Activated effector memory CD4-positive, alpha-beta T cell treated with anti-CD3 and anti-CD28 coated beads, Interleukin-2, amount 50 U/mL, for 16 hours (primary cell): ENCODE results near the gene CA10.

Experiments
- DNase-seq: peaks from one replicate; pipeline ENCODE4 v3.0.0-alpha.2; 2020

The CA10 gene

DNA sequence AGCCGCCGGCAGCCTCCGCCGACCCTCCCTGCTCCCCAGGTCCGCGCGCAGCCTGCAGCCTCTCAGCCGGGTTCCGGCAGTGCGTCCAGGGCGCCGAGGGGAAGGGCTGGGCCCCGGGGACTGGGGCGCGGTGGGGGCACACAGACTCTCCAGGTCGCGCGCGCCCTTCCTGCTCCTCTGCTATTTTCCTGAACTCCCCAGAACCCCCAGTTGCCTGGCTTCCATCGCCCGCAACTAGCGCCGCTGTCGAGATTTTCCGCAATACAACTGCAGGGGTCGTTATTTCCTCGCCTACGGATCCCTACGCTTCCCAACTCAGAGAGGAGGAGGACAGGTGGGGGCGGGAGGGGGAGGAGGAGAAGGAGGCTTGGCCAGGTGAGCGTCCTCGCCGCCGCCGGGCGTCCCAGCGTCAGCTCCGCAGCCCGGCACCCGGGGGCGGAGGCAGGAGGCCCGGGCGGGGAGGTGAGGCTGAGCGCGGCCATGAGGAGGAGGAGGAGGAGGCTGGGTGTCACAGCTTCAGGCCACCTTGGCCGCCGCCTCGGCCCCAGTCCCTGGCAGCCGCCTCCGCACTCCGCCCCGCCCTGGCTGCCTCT is at the start of gene CA10:
TSS of gene CA10 (minus strand) at position 265 of the 593 bp plus-strand sequence.
- no peak for DNase-seq

DNA sequence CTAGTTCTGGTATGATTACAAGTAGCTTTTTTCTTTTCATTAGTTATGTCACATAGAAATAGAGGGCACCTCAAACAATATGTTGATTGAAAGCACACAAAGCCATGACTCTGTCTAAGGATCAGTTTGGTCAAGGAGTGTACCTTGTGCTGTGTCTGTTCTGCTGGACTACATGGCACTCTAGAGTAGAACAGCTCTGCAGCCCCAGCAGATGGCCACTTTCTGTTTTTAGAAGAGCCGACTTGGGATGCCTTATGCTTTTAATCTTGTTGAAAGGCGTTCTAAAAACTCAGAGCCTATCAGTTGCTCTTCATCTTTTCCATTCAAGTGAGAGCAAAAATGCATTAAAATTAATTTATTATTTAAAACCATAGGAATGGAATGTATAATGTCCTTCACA is 49.3 kb upstream of the CA10 start:
- DNase-seq = no peak

DNA sequence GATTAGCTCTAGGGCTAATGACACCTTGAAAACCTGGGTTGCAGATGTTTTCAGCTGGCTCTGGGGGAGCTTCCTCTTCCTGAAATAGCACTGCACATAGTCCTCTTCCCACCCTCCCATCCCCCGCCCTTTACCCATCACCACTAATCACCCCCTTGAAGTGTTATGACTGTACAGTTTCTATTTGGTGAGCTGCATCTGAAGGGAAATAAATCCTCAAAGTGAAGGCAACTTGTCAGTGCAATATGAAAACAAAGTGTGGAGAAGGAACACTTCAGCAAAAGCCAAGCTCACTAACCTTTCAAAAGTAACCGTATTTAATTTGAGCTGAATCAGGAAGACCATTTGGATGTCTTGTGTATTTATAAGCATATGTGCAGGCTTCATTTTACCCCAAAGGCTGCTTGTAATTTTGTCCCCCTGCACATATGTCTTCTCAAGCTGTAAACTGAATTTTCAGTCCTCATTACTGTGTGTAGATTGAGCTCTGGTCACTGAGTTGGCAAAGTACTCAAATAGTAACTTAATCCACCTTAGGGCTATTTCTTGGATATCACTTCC is 44.1 kb upstream of the CA10 start:
- no peak for DNase-seq

DNA sequence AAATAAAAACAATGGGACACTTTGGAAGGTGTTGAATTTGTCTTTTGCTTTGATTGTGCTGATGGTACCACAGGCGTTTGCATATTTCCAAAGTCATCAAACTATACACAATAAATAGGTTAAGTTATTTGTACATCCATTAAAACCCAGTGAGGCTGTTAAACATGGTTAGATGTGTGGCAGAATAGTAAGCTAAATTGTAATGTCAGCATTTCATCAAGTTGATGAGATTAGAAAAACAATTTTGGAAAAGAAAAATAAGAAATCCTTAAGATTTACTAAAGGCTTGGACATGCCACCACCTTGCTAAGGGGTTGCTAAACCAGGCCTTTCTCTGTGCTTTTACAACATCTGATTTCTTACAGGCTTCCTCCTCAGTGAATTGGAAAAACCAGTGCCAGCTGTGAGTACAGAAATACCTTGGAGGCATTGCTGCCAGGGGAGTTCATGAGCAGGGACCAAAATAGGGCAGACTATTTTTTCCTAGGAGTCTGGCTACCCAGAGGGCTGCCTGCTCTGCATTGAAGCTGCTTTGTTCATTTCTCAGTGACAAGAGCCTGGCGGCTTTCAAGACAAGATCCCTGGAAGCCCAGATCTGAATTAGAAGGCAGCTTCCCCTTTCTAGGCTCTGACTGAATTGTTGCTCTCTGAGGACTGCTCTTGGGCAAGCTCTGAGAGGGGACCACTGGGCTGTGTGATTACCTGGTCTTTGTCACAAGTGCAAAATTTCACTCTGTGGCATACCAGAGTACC is 43.4 kb upstream of the CA10 start:
- no peak for DNase-seq

DNA sequence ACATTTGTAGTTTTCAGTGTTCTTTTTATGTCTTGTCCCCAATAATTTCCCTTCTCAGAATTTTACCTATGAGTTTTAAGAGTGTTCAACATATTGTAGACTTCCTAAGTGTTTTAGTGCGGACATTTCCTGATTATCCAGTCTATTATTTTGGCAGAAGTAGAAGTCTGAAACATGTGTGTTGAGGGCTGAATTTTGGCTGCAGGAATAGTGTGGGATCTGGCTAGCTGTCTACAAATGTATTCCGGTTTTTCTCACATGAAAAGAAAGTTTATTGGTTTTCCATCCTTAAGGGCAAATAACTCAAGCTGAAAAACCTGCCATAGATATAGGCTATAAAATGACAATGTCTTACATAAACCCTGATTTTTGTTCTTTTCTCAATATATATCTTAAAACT is 33.0 kb upstream of the CA10 start:
- DNase-seq = no peak

DNA sequence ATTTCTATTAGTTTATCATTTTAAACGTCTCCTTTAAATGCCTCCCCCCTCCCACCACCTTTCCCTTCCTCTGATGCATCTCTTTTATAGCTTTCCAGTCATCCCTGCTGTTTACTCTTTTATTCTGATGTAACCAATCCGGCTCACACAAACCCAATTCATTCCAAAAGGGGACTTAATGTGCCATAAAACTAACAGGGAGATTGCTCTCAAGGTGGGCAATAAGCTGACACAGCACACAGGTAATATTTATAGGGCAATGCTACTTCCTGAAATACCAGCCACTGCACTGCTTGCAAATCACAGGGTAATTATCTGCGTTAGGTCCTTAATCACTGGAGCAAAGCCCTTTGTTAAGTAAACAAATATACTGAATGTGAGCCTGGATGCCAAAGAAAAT is 23.3 kb upstream of the CA10 start:
- DNase-seq = no peak

DNA sequence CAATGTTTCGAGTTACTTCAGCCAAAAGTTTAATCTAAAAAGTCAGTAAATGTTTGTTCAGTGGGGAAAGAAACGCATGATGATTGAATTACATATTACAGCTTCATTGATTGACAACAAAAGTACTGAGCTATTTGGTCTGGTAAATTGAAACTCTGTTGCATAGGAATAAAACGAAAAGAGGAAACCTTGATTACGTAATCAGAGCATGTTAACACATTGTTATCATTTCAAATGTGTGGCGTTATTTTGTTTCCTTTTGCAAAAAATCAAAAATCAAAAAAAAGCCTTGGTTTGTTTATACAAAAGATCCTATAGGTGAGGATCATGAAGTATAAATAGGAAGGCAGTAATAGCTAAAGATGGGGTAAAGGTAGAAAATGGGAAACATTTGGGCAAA is 19.5 kb upstream of the CA10 start:
- no peak for DNase-seq

DNA sequence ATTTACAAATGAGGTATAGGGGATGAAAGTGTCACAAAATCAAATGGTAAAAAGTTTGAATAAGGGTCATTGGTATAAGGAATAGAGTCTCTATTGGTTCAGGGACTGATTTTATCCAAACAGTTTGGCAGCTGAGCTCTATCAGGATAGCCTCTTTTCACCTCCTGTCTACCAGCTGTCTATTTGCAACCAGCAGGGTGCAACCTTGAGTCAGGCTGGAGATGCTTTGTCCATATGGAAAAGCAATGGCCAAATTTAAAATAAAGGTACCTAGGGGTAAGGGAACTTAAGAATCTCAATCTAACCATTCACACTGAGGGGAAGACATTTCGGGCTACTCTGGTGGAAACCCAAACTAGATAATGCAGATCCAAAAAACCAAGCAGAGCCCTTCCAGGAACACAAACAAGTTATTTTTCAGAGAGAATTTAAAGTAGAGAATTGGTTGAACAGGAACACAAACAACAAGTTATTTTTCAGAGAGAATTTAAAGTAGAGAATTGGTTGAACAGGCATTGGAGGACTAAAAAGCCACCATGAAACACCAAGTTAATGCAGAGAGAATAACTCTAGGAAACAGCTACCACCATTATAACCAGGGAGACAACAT is 12.6 kb upstream of the CA10 start:
- no peak for DNase-seq

DNA sequence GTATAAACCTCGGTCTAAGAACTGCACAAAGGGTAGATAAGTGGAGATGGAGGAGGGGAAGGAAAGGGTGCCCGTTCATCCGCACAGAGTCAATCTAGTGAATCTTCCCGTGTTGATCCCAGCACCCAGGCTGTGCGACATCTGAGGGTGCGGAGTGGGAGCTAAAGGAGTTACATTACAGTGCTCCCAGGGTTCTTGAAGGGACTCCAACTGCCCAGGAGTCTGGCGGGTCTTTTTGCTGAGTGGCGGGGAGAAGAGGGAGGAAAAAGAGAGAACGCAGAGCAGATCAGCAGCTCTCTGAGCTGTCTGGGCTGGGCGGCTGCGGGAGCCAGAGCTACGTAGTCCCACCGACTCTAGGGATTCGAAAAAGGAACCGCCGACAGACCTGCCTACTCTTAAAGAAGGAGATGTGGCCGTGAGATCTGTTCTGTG is 1.6 kb upstream of the CA10 start:
- DNase-seq = no peak

DNA sequence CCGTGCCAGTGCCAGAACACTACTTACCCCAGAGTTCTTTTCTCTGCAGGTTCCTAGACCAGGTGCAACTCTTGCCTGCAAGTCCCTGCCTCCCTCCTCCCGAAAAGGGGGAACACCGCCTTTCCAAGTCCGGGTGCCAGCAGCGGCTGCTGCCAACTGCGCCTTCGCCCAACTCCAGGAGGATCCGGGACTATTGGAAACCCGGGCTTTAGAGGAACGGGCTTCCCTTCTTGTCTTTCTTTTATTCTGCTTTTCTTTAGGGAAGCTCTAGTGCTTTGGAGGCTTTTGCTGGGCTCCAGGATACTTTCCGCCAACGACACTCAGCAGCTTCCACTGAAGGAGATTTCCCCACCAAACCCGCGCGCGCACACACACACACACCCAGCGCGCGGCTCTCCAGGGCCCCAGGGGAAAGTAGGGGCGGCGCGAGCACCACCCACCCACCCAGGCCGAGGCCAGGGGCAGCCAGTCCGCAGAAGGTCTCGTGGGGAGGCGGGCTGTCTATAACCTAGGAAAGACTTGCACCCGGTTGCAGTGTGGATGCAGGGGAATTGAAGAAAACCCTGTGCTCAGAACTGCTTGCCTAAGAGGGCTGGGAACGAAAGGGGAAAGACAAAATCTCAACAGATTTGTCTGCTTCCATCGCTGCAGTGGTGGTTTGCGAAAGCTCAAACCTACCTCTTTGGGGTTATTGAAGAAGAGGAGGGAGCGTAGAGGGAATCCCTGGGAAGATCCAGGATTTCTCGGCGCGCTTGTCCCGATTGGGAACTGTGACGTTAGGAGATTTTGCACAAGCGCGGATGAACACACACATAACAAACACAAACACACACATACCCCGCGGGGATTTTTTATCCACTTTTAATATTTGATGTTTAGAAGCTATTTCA is 977 bp upstream of the CA10 start:
- no peak for DNase-seq

DNA sequence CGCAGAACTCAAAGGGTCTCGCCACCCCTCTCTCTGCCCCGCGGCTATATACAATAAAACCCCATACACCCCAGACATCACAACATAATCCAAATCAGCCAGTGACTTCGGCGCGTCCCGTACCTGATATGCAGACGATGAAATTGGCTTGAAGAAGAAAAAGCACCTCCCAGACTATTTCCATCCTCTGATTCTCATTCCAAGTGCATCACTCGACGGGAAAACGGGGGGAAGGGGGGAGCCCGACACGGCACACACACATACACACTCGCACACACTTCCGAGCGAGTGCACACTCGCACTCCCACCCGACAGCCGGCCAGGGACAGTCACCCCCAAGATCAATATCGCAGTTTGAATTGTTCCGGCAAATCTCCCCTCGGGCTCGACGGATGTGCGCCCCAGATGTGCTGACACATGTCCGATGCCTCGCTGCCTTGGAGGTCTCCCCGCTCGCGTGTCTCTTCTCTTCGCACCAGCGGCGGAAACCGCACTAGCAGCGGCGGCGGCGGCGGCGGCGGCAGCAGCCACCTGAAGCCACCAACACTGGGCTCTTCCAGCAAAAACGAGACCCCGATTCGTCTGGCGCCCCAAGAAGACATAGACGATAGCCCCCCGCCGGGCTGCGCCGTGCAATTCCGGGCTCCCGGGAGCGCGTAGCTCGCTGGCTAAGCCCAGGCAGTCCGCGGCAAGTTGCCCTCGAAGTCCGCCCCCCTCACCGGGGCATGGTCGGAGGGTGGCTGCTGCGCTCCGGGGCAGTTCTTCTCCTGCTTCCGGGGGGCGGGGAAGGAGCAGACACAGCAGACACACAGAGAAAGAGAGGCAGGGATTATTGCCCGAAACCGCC is 688 bp downstream of the CA10 start:
- DNase-seq = no peak

DNA sequence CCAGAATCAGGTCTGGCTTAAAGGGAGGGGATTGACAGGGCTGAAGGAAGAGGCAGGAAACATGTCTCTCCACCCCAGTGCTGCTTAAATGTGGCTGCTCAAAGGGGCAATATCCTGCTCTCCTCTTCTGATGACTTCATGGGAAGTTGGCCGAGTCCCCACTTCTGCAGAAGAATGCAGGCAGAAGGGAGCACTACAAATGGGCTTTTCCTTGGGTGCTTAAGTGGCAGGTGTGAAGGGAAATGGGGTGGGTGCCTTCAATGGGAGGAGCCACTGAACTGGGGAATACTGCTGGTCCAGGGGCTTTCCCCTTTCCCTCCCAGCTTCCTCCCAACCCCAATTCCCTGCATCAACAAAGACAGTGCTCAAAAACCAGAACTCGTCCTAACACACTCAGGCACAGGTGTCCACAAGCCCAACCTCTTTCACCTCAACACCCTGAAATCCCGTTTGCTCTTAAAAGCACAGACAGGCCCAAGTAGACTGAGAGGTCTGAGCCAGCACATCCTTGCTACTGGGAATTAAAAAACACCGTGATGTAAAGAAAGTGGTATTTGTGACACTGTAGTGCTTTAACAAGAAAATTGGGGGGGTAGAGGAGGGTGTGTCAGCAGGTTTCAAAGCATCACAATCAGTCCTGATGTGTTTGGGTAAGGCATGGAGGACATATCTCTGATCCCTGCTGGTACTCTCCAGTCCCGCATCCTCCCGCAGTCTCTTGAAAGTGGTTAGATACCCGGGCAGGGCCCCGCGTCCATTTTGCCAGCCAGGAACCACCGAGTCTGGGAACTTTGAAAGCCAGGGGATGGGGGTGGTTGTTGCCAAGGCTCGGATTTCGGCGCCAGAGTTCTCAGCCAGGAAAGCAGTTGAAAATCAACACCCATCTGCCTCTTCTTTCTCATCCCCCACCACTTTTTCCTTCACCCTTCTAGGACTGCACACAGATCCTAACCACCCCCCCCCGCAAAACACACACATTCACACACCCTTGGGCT is 1.6 kb downstream of the CA10 start:
- no peak for DNase-seq

DNA sequence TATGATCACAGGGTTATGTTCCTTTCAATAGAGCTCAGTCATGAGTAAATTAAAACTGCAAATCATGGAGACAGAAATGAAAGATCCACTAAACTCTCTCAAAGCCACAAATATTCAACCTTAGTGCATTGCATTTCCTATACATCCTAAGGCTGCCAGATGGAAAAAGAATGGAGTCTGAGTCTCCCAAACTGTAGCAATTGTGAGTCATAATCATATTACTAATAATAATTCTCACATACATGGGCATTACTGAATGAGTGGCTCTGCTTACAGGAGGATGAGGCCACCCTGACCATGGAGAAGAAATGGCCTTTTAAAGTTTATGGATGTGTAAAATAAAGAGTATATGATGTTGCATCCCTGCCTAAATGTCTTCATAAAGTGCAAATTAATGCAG is 3.2 kb downstream of the CA10 start:
- DNase-seq = no peak

DNA sequence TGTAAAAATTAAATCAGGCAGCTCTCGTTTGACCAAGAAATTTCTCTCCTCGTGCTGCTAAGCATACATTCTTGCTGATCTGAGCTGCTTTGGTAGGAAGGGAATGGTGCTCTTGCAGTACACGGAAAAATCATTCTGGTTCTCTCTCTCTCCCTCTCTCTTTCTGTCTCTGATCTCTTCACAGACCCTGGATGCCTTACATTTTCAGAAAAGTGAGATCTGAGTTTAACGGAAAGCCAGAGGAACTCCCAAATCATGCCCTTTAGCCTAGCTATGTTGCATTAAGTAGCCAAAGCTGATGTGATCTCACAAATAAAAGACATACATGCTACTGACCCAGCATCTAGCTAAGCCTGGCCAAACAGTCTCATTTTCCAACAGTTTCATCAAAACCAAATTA is 4.0 kb downstream of the CA10 start:
- no peak for DNase-seq

DNA sequence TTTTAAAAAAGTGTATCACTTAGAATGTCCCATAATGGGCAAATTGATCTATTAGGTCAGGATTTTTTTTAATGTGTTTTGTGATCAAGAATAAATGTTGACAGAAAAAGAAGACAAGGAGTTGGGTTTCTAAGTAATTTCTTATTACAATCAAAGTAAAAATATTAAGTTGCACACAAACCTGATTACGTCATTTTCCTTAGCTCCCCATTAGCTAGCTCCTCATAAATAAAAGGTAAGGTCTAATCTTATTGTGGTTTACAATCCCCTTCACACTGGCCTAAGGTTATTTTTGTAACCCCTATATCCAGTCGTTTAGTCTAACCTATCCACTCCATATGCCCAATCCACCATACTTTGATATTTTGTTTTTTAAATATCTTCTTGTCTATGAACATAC is 7.6 kb downstream of the CA10 start:
- no peak for DNase-seq

DNA sequence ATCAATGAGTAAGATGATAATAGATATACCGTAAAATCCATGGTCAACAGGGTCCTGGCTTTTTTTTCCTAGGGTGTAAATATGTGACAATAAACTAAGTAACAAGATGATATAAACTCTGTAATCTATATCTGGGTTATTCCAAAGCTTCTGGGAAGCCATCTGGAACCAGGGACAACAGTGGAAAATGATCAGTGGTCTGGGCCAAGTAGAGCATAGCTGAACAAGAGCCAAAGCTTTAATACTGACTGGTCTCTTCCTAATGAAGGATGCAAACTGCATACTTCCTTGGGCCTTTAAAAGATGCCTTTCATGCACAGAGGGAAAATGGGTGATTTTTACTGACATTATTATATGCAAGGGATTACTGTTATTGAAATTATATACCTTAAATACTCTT is 8.9 kb downstream of the CA10 start:
- no peak for DNase-seq

DNA sequence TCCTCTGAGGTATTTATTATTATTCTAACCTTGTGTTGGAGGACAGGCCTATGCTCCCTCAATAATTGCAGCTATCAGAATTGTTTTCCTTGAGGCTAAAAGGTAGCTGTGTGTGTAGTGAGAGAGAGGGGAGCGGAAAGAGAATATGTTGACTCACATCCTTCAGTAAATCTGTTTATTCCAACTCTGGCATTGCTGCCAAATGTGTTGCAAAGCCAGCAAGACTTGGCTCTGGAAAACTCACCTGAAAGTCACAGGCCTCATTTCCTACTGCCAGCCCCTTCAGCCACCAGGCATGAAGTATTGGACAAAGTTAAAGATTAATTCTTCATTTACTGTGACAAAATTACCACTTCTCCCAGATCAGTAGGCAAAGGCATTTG is 9.6 kb downstream of the CA10 start:
- DNase-seq = no peak

DNA sequence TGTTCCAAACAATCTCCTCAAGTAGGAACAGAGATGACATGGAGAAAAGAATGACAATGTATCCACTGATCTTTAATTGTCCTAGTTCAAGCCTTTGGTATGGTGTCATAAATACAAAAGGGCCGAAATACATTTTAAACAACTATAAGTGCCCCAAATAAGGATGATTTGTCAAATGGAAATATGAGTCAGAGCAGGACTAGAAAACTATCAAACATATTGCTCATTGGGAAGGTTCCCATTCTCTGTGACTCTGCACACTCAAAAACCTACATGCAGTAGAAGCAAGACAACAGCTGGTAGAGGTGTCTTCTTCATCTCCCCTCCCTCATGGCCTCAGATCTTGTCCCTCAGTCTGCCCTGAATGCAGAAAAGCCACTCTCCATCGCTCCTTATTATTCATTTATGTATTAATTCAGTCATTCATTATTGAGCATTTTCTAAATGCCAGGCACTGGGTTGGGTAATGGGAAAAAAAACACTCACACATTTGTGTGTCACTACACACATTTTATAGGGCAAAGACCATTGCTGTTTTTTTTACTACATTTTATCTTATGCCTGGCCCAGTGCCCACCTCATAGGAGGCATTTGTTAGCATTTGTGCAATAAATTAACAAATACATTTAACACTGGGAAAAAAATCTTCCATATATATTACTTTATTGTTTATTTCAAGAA is 10.1 kb downstream of the CA10 start:
- no peak for DNase-seq

DNA sequence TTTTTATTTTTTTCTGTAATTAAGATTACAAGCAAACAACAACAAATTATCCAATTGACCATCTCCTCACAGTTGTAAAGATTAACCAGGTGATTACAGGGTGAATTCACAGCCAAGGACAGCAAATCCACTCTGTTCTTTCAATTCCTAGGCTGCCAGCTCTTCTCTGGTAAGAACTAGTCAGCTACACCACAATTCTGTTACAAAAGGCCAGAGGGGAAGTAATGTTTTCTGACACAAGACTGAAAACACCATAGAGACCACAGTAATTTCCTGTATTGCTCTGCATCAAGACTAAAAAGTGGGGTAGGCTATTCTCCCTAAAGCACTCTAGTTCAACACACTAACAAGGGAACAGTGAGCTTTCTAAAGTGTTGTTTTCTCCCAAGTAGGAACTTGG is 10.6 kb downstream of the CA10 start:
- no peak for DNase-seq

DNA sequence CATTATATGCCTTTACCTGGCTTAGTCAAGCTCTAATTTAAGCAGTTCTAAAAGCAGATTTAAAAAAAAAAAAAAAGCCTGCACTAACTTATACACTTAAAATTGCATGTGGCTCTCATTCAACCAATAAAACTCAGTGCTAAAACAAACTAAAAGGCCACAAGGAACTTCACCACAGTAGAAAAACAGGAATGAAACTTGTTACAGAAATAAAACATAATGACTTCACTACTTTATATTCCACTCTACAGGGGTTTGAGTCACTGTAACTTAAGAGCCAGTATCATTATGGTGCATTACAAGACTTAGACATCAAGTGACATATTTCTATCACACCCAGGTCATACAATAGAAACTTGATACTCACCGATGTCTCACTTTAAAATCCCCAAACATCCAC is 11.1 kb downstream of the CA10 start:
- DNase-seq = no peak
